Right lobe of liver (tissue), 6 donors: ENCODE measurements around the gene SCCPDH. TPM values are rescaled to one million over a fixed set of nuclear protein-coding genes. Genes with fewer than 3 reads are reported as not detected.

Experiments
- ATAC-seq, 4 donors: fragments of 200-7000 bp; cut with Tn5 transposase; one replicate each; pipeline ENCODE4 v1.9.1; 2020; ENCODE audit warnings: mild to moderate bottlenecking in 4 of 4, moderate library complexity in 4 of 4
- DNase-seq, 3 donors: peaks; one replicate each; pipeline ENCODE4 v3.0.0-alpha.2; 2020
- H3K27ac ChIP-seq, 3 donors: fragments of 200-600 bp; one replicate each; pipeline ENCODE4 v1.8.0; 2022
- H3K27me3 ChIP-seq, 2 donors: fragments of 200-600 bp; one replicate each; pipeline ENCODE4 v1.8.0; 2022
- H3K36me3 ChIP-seq, 4 donors: fragments of 200-600 bp; sonication (generic) in 1 of 4; one replicate each; pipeline versions ENCODE4 v1.5.1 to v1.8.0; 2017 to 2022; ENCODE audit warnings: control low read depth in 1 of 4
- H3K4me1 ChIP-seq, 4 donors: fragments of 200-600 bp; sonication (generic) in 1 of 4; one replicate each; pipeline versions ENCODE4 v1.5.1 to v1.8.0; 2017 to 2022; ENCODE audit warnings: control low read depth in 1 of 4
- H3K4me3 ChIP-seq, 3 donors: fragments of 200-600 bp; one replicate each; pipeline ENCODE4 v1.8.0; 2022
- H3K9me3 ChIP-seq, 4 donors: fragments of 200-600 bp; sonication (generic) in 1 of 4; one replicate each; pipeline versions ENCODE4 v1.5.1 to v1.8.0; 2017 to 2022; ENCODE audit warnings: control low read depth in 1 of 4
- POLR2A ChIP-seq: fragments of 450-650 bp; IDR thresholded peaks from one replicate; pipeline ENCODE4 v1.6.1; 2017; ENCODE audit warnings: antibody characterized with exemption, mild to moderate bottlenecking
- WGBS: methylation state at CpG from one replicate; pipeline ENCODE4 v1.1.6; 2018; ENCODE audit warnings: low coverage, low lambda C conversion rate; ENCODE audit not compliant: insufficient coverage; ENCODE audit errors: missing lambda C conversion rate; 5-methylcytosine and 5-hydroxymethylcytosine counted together
- intact Hi-C, 2 donors: fragments of 100-400 bp; cut with DNase I; formaldehyde crosslinking; loops; one replicate each; pipeline versions ENCODE4 v1.11.2 to v1.14.1; 2022
- total RNA-seq, 6 experiments: library from RNA; depleted of rRNA in 2 of 6; stranded (reverse); fragments of >200 nt in 2 of 6; fragmentation: NEBNext Ultra II Directional in 3 of 6; extraction: Animal tissue kit (Norgen Biotek cat#: 25700) in 3 of 6; gene quantifications; one replicate each; pipeline versions ENCODE4 v1.1.0 to v1.2.4, GENCODE V29; 2016 to 2023
- TF ChIP-seq, protein P1 (sequence below), 4 donors: fragments of 200-600 bp in 3 of 4; fragments of 450-650 bp in 1 of 4; IDR thresholded peaks; one replicate each; pipeline versions ENCODE4 v1.5.1 to v1.8.0; 2016 to 2022; ENCODE audit warnings: antibody characterized with exemption in 4 of 4, mild to moderate bottlenecking in 2 of 4
- donor health status: DM: no; HTN: yes; CAD: no.
- donor health status: DM: no; HTN: no; CAD: no.
- donor health status: DM: no; HTN: no; CAD: no.
- donor health status: DM: no; HTN: yes; CAD: no.
- donor health status: DM: no; HTN: yes; CAD: no.

The SCCPDH gene
- total RNA-seq, 6 experiments from 2014 or later = 80.3 to 125 (median 85.3) TPM

- no peaks in the 10 kb centered on the region for H3K36me3 ChIP-seq
- TF ChIP-seq, protein P1, sequence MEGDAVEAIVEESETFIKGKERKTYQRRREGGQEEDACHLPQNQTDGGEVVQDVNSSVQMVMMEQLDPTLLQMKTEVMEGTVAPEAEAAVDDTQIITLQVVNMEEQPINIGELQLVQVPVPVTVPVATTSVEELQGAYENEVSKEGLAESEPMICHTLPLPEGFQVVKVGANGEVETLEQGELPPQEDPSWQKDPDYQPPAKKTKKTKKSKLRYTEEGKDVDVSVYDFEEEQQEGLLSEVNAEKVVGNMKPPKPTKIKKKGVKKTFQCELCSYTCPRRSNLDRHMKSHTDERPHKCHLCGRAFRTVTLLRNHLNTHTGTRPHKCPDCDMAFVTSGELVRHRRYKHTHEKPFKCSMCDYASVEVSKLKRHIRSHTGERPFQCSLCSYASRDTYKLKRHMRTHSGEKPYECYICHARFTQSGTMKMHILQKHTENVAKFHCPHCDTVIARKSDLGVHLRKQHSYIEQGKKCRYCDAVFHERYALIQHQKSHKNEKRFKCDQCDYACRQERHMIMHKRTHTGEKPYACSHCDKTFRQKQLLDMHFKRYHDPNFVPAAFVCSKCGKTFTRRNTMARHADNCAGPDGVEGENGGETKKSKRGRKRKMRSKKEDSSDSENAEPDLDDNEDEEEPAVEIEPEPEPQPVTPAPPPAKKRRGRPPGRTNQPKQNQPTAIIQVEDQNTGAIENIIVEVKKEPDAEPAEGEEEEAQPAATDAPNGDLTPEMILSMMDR (IDR thresholded peaks at IDR 0.05) = no peak
- TF ChIP-seq POLR2A = no peak
- ATAC-seq = no peak
- no peaks in the 10 kb centered on the region for H3K9me3 ChIP-seq
- peaks cover 0 to 7% (median 0%) of the 10 kb centered on the region in 4 donors for H3K4me1 ChIP-seq
- no peaks in the 10 kb centered on the region for H3K27me3 ChIP-seq
- H3K27ac ChIP-seq = no peak overlapping the region
- intact Hi-C loops = no loop called here
- DNase-seq = no peak
- 73% methylated on average over 6 of the region's 11 CpGs for WGBS
- H3K4me3 ChIP-seq = no peak overlapping the region
Observed at GRCh38 chr1:246797597-246797996, 73.4 kb downstream of the SCCPDH start.

GRCh38 chr1:246798107-246798506 lies 73.9 kb downstream of the SCCPDH start:
- H3K4me1 ChIP-seq = peaks cover 0 to 7% (median 0%) of the 10 kb centered on the region in 4 donors
- WGBS = 41% methylated on average over 4 of the region's 4 CpGs
- DNase-seq = peak in 1 of 3 donors; percentile 10
- intact Hi-C loops = no loop called here
- no peaks in the 10 kb centered on the region for H3K27me3 ChIP-seq
- no peak overlapping the region for H3K27ac ChIP-seq
- TF ChIP-seq POLR2A = no peak
- TF ChIP-seq, protein P1 (IDR thresholded peaks at IDR 0.05) = no peak
- no peaks in the 10 kb centered on the region for H3K36me3 ChIP-seq
- H3K4me3 ChIP-seq = no peak overlapping the region
- no peak for ATAC-seq
- no peaks in the 10 kb centered on the region for H3K9me3 ChIP-seq

DNA sequence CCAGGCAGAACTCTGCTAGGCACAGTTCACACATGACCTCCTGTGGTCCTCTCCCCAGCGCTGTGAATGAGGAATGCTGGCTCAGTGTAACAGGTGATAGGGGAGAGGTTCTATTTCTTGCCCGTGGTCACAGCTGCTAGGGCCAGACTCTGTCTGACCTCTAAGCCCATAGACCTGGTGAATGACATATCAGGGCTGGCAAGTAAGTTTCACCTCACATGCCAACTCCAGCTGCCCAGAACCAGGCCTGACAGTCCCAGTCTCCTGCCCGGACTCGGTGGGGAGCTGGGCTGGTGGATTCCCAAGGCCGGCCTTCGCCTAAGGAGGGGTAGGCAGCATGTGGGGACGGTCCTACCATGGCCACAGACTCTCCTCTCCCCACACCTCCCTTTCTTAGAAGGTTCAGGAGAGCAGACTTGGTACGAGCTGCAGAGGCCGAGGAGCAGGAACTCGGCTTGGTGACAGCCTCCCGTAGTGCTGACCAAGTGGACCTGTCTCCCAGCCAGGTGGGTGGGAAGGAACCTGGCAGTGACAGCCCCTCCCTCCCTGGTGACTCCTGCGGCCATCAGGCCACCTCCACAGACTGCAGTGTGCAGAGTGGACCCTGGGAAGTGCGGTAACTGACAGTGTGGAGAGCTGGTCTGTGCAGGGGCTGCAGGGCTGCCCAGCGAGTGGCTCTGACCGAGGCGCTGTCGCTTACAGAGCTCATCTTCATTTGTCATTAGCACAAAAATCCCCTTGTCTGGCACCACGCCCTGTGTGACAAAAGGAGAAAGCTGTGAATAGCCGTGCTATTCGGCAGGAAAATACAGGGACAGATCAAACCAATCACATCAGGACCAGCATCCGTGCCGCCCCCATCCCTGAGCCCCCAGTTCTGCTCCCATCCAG lies 74.6 kb downstream of the SCCPDH start:
- Histone ChIP-seq H3K9me3 (no peaks in the 10 kb centered on the region), H3K27ac (no peak overlapping the region), H3K27me3 (no peaks in the 10 kb centered on the region), H3K4me3 (no peak overlapping the region), H3K36me3 (no peaks in the 10 kb centered on the region), H3K4me1 (peaks cover 0 to 7% (median 0%) of the 10 kb centered on the region in 4 donors)
- WGBS = 69% methylated on average over 8 of the region's 22 CpGs
- intact Hi-C loops = no loop called here
- ATAC-seq (peak in 2 of 4 donors; percentile 10 to 26), DNase-seq (peak in 1 of 3 donors; percentile 31)
- TF ChIP-seq POLR2A = no peak
- TF ChIP-seq, protein P1 (IDR thresholded peaks at IDR 0.05) = no peak

DNA sequence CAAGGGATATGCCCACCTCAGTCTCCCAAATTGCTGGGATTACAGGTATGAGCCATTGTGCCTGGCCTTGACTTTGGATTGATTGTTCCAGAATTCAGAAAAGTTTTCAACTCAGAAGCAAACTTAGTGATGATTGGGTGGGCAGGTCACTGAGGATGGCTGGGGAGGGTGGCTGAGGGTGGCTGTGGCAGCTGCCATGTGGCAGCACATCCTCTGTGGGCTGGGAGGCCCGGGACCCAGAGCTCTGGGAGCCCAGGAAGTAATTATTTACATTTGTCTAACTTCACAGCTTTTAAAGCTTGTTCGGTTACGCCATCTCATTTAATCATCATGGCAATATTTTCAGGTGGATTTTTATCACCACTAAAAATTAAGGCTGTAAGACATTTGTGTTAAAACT lies 76.1 kb downstream of the SCCPDH start:
- peak in 1 of 3 donors; percentile 24 for DNase-seq
- ATAC-seq = no peak
- TF ChIP-seq, protein P1 (IDR thresholded peaks at IDR 0.05) = no peak
- no peak for TF ChIP-seq POLR2A
- Histone ChIP-seq H3K4me1 (peaks cover 0 to 7% (median 0%) of the 10 kb centered on the region in 4 donors), H3K9me3 (no peaks in the 10 kb centered on the region), H3K27ac (no peak overlapping the region), H3K27me3 (no peaks in the 10 kb centered on the region), H3K4me3 (no peak overlapping the region), H3K36me3 (no peaks in the 10 kb centered on the region)
- WGBS = 78% methylated on average over 3 of the region's 3 CpGs
- intact Hi-C loops = no loop called here
